ENCODE measurements around the gene CYSRT1.

- no peak for TF ChIP-seq POLR2A (IDR thresholded peaks at IDR 0.05)
- TF ChIP-seq, protein P1, sequence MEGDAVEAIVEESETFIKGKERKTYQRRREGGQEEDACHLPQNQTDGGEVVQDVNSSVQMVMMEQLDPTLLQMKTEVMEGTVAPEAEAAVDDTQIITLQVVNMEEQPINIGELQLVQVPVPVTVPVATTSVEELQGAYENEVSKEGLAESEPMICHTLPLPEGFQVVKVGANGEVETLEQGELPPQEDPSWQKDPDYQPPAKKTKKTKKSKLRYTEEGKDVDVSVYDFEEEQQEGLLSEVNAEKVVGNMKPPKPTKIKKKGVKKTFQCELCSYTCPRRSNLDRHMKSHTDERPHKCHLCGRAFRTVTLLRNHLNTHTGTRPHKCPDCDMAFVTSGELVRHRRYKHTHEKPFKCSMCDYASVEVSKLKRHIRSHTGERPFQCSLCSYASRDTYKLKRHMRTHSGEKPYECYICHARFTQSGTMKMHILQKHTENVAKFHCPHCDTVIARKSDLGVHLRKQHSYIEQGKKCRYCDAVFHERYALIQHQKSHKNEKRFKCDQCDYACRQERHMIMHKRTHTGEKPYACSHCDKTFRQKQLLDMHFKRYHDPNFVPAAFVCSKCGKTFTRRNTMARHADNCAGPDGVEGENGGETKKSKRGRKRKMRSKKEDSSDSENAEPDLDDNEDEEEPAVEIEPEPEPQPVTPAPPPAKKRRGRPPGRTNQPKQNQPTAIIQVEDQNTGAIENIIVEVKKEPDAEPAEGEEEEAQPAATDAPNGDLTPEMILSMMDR (IDR thresholded peaks at IDR 0.05): no peak
- no peak for TF ChIP-seq POLR2AphosphoS5 (IDR thresholded peaks at IDR 0.05)
Measured at GRCh38 chr9:137212520-137212919, 12.5 kb upstream of the CYSRT1 start.
